ENCODE data around the gene PMFBP1. TPM values are rescaled to one million over a fixed set of nuclear protein-coding genes. Genes with fewer than 3 reads are reported as not detected.

Gene PMFBP1
- total RNA-seq, 1 experiment from 2014 or later, result 5.6 TPM

DNA sequence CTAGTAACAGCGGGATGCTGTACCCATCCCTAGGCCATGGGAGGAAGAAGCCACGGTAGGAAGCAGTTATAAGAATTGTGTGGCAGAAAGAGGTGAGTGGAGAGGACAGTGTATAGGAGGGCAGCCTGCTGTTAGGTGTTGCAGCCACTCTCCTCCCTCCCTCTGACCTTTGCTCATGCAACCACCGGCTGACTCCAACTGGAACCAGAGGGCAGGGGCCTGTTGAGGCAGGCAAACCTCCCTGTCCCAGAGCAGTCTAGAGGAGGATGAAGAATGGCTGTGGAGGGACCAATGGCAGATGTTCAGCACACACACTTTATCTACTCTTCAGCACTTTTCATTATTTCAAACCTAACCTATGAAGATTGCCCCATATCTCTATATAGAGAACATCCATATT is 80.7 kb downstream of the PMFBP1 start:
- H3K4me1 ChIP-seq (ENCODE audit: control insufficient read depth in 1 of 2, insufficient read depth in 2 of 2, low read length in 2 of 2), result peaks cover 6 to 15% of the 10 kb centered on the region in 2 experiments; a peak in 3 of 4 replicates
- peaks cover 57% of the 10 kb centered on the region for H3K79me2 ChIP-seq (ENCODE audit: insufficient read depth, low read length)
- ChIA-PET POLR2A (no interaction called here), CTCF (no interaction called here), RAD21 (ENCODE audit: low non-redundant PET in 1 of 2, low total read pairs in 2 of 2, uncharacterized antibody in 2 of 2, unreplicated experiment in 2 of 2) (no interaction called here)
- H3K27ac ChIP-seq (ENCODE audit: low read depth, low read length), result no peak overlapping the region
- H3K9me3 ChIP-seq (ENCODE audit: control insufficient read depth in 1 of 2, insufficient read depth in 1 of 2, low read depth in 1 of 2, low read length in 2 of 2), result no peaks in the 10 kb centered on the region
- BruUV-seq (replicated peaks), result no TSS peak
- no peak overlapping the region for H3K4me3 ChIP-seq (replicated peaks in 1 of 2; ENCODE audit: low read depth in 1 of 2, low read length in 2 of 2)
- peaks cover 22 to 30% of the 10 kb centered on the region in 2 experiments; a peak in 3 of 4 replicates for H3K36me3 ChIP-seq (ENCODE audit: control insufficient read depth in 1 of 2, insufficient read depth in 2 of 2, low read length in 2 of 2)
- TF ChIP-seq POLR2A (IDR thresholded peaks at IDR 0.05; ENCODE audit: borderline replicate concordance, extremely low read depth, insufficient read depth, insufficient read length) (no peak), ELF1 (IDR thresholded peaks at IDR 0.05; ENCODE audit: borderline replicate concordance, low read depth) (no peak), YY1 (IDR thresholded peaks at IDR 0.05; ENCODE audit: extremely low read depth, insufficient replicate concordance, low read depth, low read length) (no peak), EZH2phosphoT487 (IDR thresholded peaks at IDR 0.05; ENCODE audit: borderline replicate concordance) (no peak), RAD21 (IDR thresholded peaks at IDR 0.05; ENCODE audit: low read depth) (no peak), SP1 (IDR thresholded peaks at IDR 0.05; ENCODE audit: low read depth) (no peak), POLR2AphosphoS5 (IDR thresholded peaks at IDR 0.05; ENCODE audit: low read depth, low read length) (no peak), CEBPB (IDR thresholded peaks at IDR 0.05; ENCODE audit: low read depth) (no peak), ZFX (IDR thresholded peaks at IDR 0.05) (no peak), CBX3 (IDR thresholded peaks at IDR 0.05; ENCODE audit: low read depth) (no peak), TCF7L2 (IDR thresholded peaks at IDR 0.05; ENCODE audit: borderline replicate concordance, extremely low read depth, insufficient read depth, insufficient read length) (no peak)
- TF ChIP-seq, protein P1, sequence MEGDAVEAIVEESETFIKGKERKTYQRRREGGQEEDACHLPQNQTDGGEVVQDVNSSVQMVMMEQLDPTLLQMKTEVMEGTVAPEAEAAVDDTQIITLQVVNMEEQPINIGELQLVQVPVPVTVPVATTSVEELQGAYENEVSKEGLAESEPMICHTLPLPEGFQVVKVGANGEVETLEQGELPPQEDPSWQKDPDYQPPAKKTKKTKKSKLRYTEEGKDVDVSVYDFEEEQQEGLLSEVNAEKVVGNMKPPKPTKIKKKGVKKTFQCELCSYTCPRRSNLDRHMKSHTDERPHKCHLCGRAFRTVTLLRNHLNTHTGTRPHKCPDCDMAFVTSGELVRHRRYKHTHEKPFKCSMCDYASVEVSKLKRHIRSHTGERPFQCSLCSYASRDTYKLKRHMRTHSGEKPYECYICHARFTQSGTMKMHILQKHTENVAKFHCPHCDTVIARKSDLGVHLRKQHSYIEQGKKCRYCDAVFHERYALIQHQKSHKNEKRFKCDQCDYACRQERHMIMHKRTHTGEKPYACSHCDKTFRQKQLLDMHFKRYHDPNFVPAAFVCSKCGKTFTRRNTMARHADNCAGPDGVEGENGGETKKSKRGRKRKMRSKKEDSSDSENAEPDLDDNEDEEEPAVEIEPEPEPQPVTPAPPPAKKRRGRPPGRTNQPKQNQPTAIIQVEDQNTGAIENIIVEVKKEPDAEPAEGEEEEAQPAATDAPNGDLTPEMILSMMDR (IDR thresholded peaks at IDR 0.05 in 2 of 3, conservative IDR thresholded peaks at IDR 0.05 in 1 of 3; ENCODE audit: borderline replicate concordance in 1 of 3, insufficient read depth in 1 of 3, low read depth in 2 of 3, low read length in 2 of 3), result no peak
- TF ChIP-seq, protein P2, sequence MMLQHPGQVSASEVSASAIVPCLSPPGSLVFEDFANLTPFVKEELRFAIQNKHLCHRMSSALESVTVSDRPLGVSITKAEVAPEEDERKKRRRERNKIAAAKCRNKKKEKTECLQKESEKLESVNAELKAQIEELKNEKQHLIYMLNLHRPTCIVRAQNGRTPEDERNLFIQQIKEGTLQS (IDR thresholded peaks at IDR 0.05), result no peak
- TF ChIP-seq, protein P3, sequence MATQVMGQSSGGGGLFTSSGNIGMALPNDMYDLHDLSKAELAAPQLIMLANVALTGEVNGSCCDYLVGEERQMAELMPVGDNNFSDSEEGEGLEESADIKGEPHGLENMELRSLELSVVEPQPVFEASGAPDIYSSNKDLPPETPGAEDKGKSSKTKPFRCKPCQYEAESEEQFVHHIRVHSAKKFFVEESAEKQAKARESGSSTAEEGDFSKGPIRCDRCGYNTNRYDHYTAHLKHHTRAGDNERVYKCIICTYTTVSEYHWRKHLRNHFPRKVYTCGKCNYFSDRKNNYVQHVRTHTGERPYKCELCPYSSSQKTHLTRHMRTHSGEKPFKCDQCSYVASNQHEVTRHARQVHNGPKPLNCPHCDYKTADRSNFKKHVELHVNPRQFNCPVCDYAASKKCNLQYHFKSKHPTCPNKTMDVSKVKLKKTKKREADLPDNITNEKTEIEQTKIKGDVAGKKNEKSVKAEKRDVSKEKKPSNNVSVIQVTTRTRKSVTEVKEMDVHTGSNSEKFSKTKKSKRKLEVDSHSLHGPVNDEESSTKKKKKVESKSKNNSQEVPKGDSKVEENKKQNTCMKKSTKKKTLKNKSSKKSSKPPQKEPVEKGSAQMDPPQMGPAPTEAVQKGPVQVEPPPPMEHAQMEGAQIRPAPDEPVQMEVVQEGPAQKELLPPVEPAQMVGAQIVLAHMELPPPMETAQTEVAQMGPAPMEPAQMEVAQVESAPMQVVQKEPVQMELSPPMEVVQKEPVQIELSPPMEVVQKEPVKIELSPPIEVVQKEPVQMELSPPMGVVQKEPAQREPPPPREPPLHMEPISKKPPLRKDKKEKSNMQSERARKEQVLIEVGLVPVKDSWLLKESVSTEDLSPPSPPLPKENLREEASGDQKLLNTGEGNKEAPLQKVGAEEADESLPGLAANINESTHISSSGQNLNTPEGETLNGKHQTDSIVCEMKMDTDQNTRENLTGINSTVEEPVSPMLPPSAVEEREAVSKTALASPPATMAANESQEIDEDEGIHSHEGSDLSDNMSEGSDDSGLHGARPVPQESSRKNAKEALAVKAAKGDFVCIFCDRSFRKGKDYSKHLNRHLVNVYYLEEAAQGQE (IDR thresholded peaks at IDR 0.05; ENCODE audit: low read depth), result no peak
- TF ChIP-seq, protein P4, sequence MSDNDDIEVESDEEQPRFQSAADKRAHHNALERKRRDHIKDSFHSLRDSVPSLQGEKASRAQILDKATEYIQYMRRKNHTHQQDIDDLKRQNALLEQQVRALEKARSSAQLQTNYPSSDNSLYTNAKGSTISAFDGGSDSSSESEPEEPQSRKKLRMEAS (IDR thresholded peaks at IDR 0.05), result no peak
- H3K4me2 ChIP-seq (ENCODE audit: low read length), result no peak overlapping the region
- no peak for ATAC-seq
- intact Hi-C loops (cut with micrococcal nuclease), result loop anchor here (10.0 kb wide), 2 partner anchors 206 to 526 kb away; partner anchors contain the start of gene ZNF821
- no peaks in the 10 kb centered on the region for H3K27me3 ChIP-seq (ENCODE audit: insufficient read depth, low read length)
- no peaks in the 10 kb centered on the region for H4K20me1 ChIP-seq (ENCODE audit: insufficient read depth)
- no peak for DNase-seq (ENCODE audit: low read depth, low spot score)
- no peaks in the 10 kb centered on the region for H3K9me2 ChIP-seq (ENCODE audit: insufficient read depth)
- H2AFZ ChIP-seq (ENCODE audit: low read depth, low read length, poor library complexity, severe bottlenecking), result no peak overlapping the region
- H3K9ac ChIP-seq (ENCODE audit: low read length), result no peak overlapping the region

Measured in HCT116 (cell line).